OCI-LY1 (cell line): ENCODE results near the gene PPP1R14C.

Source experiments
- H2AFZ ChIP-seq: fragments of 200-600 bp; sonication (generic), shearing (Covaris generic); 2 replicates; pipeline ENCODE4 v1.6.0; 2014; ENCODE audit warnings: antibody characterized with exemption, mild to moderate bottlenecking, low read length
- H3F3A ChIP-seq: fragments of 200-600 bp; sonication (generic), shearing (Covaris generic); 2 replicates; pipeline ENCODE4 v1.6.0; 2014; ENCODE audit warnings: mild to moderate bottlenecking, antibody characterized with exemption, low read length, moderate library complexity; ENCODE audit not compliant: insufficient read depth
- H3K27ac ChIP-seq: fragments of 200-600 bp; sonication (generic); 2 replicates; pipeline ENCODE4 v1.5.1; 2014; ENCODE audit warnings: low read length, mixed run types, mild to moderate bottlenecking, low read depth; ENCODE audit not compliant: poor library complexity, severe bottlenecking
- H3K27me3 ChIP-seq: fragments of 200-600 bp; sonication (generic); 2 replicates; pipeline ENCODE4 v1.6.0; 2014; ENCODE audit warnings: antibody characterized with exemption, mild to moderate bottlenecking, low read length, moderate library complexity; ENCODE audit not compliant: insufficient read depth
- H3K36me3 ChIP-seq: fragments of 200-600 bp; sonication (generic); 2 replicates; pipeline ENCODE4 v1.6.1; 2014; ENCODE audit warnings: mild to moderate bottlenecking, antibody characterized with exemption, low read length, moderate library complexity, mixed read lengths; ENCODE audit not compliant: insufficient read depth
- H3K4me1 ChIP-seq: fragments of 200-600 bp; sonication (generic); 2 replicates; pipeline ENCODE4 v1.5.1; 2014; ENCODE audit warnings: mild to moderate bottlenecking, low read length, moderate library complexity; ENCODE audit not compliant: insufficient read depth, severe bottlenecking
- H3K4me2 ChIP-seq: fragments of 200-600 bp; sonication (generic), shearing (Covaris generic); 2 replicates; pipeline ENCODE4 v1.6.1; 2014; ENCODE audit warnings: low read length
- H3K4me3 ChIP-seq: fragments of 200-600 bp; sonication (generic); 2 replicates; pipeline ENCODE4 v1.5.1; 2014; ENCODE audit warnings: low read length, low read depth, mild to moderate bottlenecking, mixed read lengths; ENCODE audit not compliant: poor library complexity, severe bottlenecking
- H3K79me2 ChIP-seq: fragments of 200-600 bp; shearing (Covaris generic); 2 replicates; pipeline ENCODE4 v1.6.1; 2016; ENCODE audit warnings: mixed run types, low read length, mixed read lengths; ENCODE audit not compliant: insufficient read depth
- H3K9ac ChIP-seq: fragments of 200-600 bp; sonication (generic), shearing (Covaris generic); 2 replicates; pipeline ENCODE4 v1.6.1; 2014; ENCODE audit warnings: mild to moderate bottlenecking, low read length, mixed read lengths
- H3K9me2 ChIP-seq: fragments of 200-600 bp; sonication (generic), shearing (Covaris generic); 2 replicates; pipeline ENCODE4 v1.6.1; 2014; ENCODE audit warnings: low read depth, mild to moderate bottlenecking, low read length, mixed read lengths
- H3K9me3 ChIP-seq: fragments of 200-600 bp; shearing (Covaris generic); 2 replicates; pipeline ENCODE4 v1.6.1; 2014; ENCODE audit warnings: low read length, mixed read lengths
- H4K20me1 ChIP-seq: fragments of 200-600 bp; sonication (generic), shearing (Covaris generic); 2 replicates; pipeline ENCODE4 v1.6.0; 2016; ENCODE audit warnings: mild to moderate bottlenecking, low read length; ENCODE audit not compliant: insufficient read depth
- CTCF ChIP-seq: fragments of 200-600 bp; sonication (generic), shearing (Covaris generic); IDR thresholded peaks from 2 replicates; pipeline ENCODE4 v1.5.1; 2017; ENCODE audit warnings: mild to moderate bottlenecking, antibody characterized with exemption, low read length, moderate library complexity, mixed read lengths
- EZH2 ChIP-seq: fragments of 200-600 bp; sonication (generic), shearing (Covaris generic); IDR thresholded peaks from 2 replicates; pipeline ENCODE4 v1.8.0; 2017; ENCODE audit warnings: borderline replicate concordance, mixed run types, mild to moderate bottlenecking, antibody characterized with exemption, low read length, moderate library complexity, mixed read lengths

Gene PPP1R14C

GRCh38 chr6:150281767-150282166 lies 138.9 kb downstream of the PPP1R14C start:
- Histone ChIP-seq H3K27ac (no peak overlapping the region), H3K27me3 (peaks cover 5% of the 10 kb centered on the region; the same call in 1 of the 2 replicates), H3F3A (no peaks in the 10 kb centered on the region), H2AFZ (no peak overlapping the region), H3K9ac (no peak overlapping the region), H4K20me1 (no peaks in the 10 kb centered on the region), H3K4me1 (no peaks in the 10 kb centered on the region), H3K9me2 (no peaks in the 10 kb centered on the region), H3K79me2 (no peaks in the 10 kb centered on the region), H3K4me3 (no peak overlapping the region), H3K36me3 (no peaks in the 10 kb centered on the region), H3K4me2 (no peak overlapping the region), H3K9me3 (no peaks in the 10 kb centered on the region)
- TF ChIP-seq EZH2: no peak
- TF ChIP-seq CTCF: no peak

- Histone ChIP-seq H3K9me3 (no peaks in the 10 kb centered on the region), H3K27ac (no peak overlapping the region), H3K79me2 (no peaks in the 10 kb centered on the region), H3K4me3 (no peak overlapping the region), H3K4me1 (no peaks in the 10 kb centered on the region), H3K9me2 (no peaks in the 10 kb centered on the region), H3F3A (no peaks in the 10 kb centered on the region), H3K4me2 (no peak overlapping the region), H3K36me3 (no peaks in the 10 kb centered on the region), H4K20me1 (no peaks in the 10 kb centered on the region), H2AFZ (no peak overlapping the region), H3K9ac (no peak overlapping the region), H3K27me3 (peaks cover 5% of the 10 kb centered on the region; the same call in 1 of the 2 replicates)
- TF ChIP-seq CTCF: no peak
- TF ChIP-seq EZH2: no peak
Measured at GRCh38 chr6:150282806-150283205, 140.0 kb downstream of the PPP1R14C start.

- Histone ChIP-seq H3K36me3 (no peaks in the 10 kb centered on the region; the same call in 1 of the 2 replicates), H3K9me2 (no peaks in the 10 kb centered on the region), H4K20me1 (no peaks in the 10 kb centered on the region), H3K4me1 (no peaks in the 10 kb centered on the region), H2AFZ (no peak overlapping the region), H3K9ac (no peak overlapping the region), H3K9me3 (no peaks in the 10 kb centered on the region), H3K27me3 (no peaks in the 10 kb centered on the region), H3K4me2 (no peak overlapping the region), H3K27ac (no peak overlapping the region), H3F3A (no peaks in the 10 kb centered on the region), H3K79me2 (no peaks in the 10 kb centered on the region), H3K4me3 (no peak overlapping the region)
- no peak for TF ChIP-seq EZH2
- no peak for TF ChIP-seq CTCF
Measured at GRCh38 chr6:150286460-150286859, 143.6 kb downstream of the PPP1R14C start.
